Upper lobe of left lung (tissue), 6 donors: ENCODE measurements around the gene MVD. TPM values are rescaled to one million over a fixed set of nuclear protein-coding genes. Genes with fewer than 3 reads are reported as not detected.
A peak's percentile ranks its signal among the peaks of the same experiment; 100 is the strongest.

ENCODE experiments used
- ATAC-seq, 2 donors: fragments of 200-7000 bp; cut with Tn5 transposase; one replicate each; pipeline ENCODE4 v1.9.1; 2022; ENCODE audit warnings: mild to moderate bottlenecking in 2 of 2, moderate library complexity in 2 of 2; ENCODE audit not compliant: low FRiP score in 2 of 2
- DNase-seq, 2 donors: peaks; one replicate each; pipeline ENCODE4 v3.0.0-alpha.2; 2019 to 2020
- H3K27ac ChIP-seq, 4 donors: fragments of 200-600 bp; sonication (generic); one replicate each; pipeline ENCODE4 v1.5.1; 2016 to 2019
- H3K27me3 ChIP-seq, 4 donors: fragments of 200-600 bp; sonication (generic); one replicate each; pipeline ENCODE4 v1.5.1; 2017 to 2019
- H3K36me3 ChIP-seq, 4 donors: fragments of 200-600 bp; sonication (generic); one replicate each; pipeline ENCODE4 v1.5.1; 2016 to 2019
- H3K4me1 ChIP-seq, 4 donors: fragments of 200-600 bp; sonication (generic); one replicate each; pipeline ENCODE4 v1.5.1; 2018 to 2019
- H3K4me3 ChIP-seq, 4 donors: fragments of 200-600 bp; sonication (generic); one replicate each; pipeline ENCODE4 v1.5.1; 2017 to 2019; ENCODE audit warnings: mild to moderate bottlenecking in 2 of 4, moderate library complexity in 1 of 4
- H3K9me3 ChIP-seq, 4 donors: fragments of 200-600 bp; sonication (generic); one replicate each; pipeline ENCODE4 v1.5.1; 2018 to 2019
- CTCF ChIP-seq, 6 experiments: fragments of 450-650 bp in 4 of 6; fragments of 200-600 bp in 2 of 6; sonication (generic) in 2 of 6; IDR thresholded peaks; one replicate each; pipeline ENCODE4 v1.5.1; 2016 to 2019; ENCODE audit warnings: antibody characterized with exemption in 6 of 6
- EP300 ChIP-seq, 4 donors: sonication (generic); formaldehyde crosslinking; IDR thresholded peaks; one replicate each; pipeline ENCODE4 v1.5.1; 2017; ENCODE audit warnings: antibody characterized with exemption in 4 of 4, control low read depth in 2 of 4
- POLR2A ChIP-seq, 4 donors: fragments of 450-650 bp; IDR thresholded peaks; one replicate each; pipeline ENCODE4 v1.5.1; 2016 to 2017; ENCODE audit warnings: antibody characterized with exemption in 4 of 4, mild to moderate bottlenecking in 2 of 4
- POLR2AphosphoS5 ChIP-seq, 2 donors: sonication (generic); formaldehyde crosslinking; IDR thresholded peaks; one replicate each; pipeline ENCODE4 v1.5.1; 2017; ENCODE audit warnings: antibody characterized with exemption in 2 of 2
- WGBS, 2 donors: methylation state at CpG; one replicate each; pipeline ENCODE4 v1.1.5; 2017 to 2018; 5-methylcytosine and 5-hydroxymethylcytosine counted together
- total RNA-seq, 6 donors: library from RNA; depleted of rRNA in 4 of 6; stranded (reverse); fragments of >200 nt in 4 of 6; gene quantifications; one replicate each; pipeline versions ENCODE4 v1.1.0 to v1.2.1, GENCODE V29; 2016 to 2021
- donor health status: DM: no; HTN: no; CAD: no; lungs with moderate emphysema.
- donor health status: DM: no; HTN: yes; CAD: no; lungs with severe emphysema.

Gene MVD
- total RNA-seq, 6 donors from 2014 or later: 38.1 to 114 (median 90.5) TPM

- Histone ChIP-seq H3K9me3 (no peaks in the 10 kb centered on the region), H3K36me3 (peaks cover 0 to 3% (median 0%) of the 10 kb centered on the region in 4 donors), H3K27ac (peak overlapping the region; percentile 54 to 84 (median 68)), H3K4me1 (peaks cover 20 to 47% (median 33%) of the 10 kb centered on the region in 4 donors), H3K27me3 (peaks cover 0 to 8% (median 3%) of the 10 kb centered on the region in 4 donors), H3K4me3 (peak overlapping the region in 1 of 4 donors; percentile 14)
- TF ChIP-seq POLR2AphosphoS5 (IDR thresholded peaks at IDR 0.05) (no peak), CTCF (IDR thresholded peaks at IDR 0.05) (no peak), POLR2A (IDR thresholded peaks at IDR 0.05) (no peak), EP300 (IDR thresholded peaks at IDR 0.05) (no peak)
- WGBS, 2 donors: 27 to 29% methylated on average over 15 to 21 of the region's 21 CpGs
- DNase-seq: peak in 1 of 2 donors; percentile 89
- peak; percentile 41 to 55 for ATAC-seq
Measured at GRCh38 chr16:88681709-88682451, 19.0 kb upstream of the MVD start.

DNA sequence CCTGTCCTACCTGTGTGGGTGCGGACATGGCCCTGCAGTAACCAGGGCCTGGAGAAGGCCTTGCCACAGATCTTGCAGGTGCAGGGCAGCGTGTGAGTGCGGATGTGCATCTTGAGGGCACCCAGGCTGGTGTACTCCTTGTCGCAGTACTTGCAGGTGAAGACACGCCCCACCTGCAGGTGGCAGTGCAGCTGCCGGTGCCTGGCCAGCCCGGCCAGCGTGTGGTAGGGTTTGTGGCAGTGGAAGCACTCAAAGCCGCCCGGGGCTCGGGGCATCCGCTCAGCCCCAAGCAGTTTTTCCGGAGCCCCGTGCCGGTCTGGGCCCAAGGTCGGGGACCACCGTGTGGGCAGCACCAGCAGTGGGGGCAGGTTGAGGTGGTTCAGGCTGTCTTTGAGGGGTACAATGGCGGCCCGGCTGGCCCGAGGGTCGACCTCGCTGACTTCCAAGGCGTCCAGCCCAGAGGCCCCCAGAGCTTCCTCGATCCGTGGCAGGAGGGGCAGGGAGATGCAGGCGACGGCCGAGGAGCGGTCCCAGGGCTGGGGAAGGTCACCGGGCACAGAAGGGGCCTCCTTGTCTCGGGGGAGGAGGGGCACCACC lies 18.3 kb upstream of the MVD start:
- Histone ChIP-seq H3K9me3 (no peaks in the 10 kb centered on the region), H3K4me3 (no peak overlapping the region), H3K4me1 (peaks cover 13 to 40% (median 28%) of the 10 kb centered on the region in 4 donors), H3K27ac (peak overlapping the region in 3 of 4 donors; percentile 42 to 84 (median 65)), H3K36me3 (peaks cover 0 to 3% (median 0%) of the 10 kb centered on the region in 4 donors), H3K27me3 (peaks cover 0 to 8% (median 2%) of the 10 kb centered on the region in 4 donors)
- peak in 1 of 2 donors; percentile 87 for DNase-seq
- 67 to 79% methylated on average over 3 to 31 of the region's 31 CpGs for WGBS, 2 donors
- peak in 5 of 6 experiments; percentile 13 to 47 (median 40) for TF ChIP-seq CTCF (IDR thresholded peaks at IDR 0.05)
- TF ChIP-seq POLR2AphosphoS5 (IDR thresholded peaks at IDR 0.05): no peak
- no peak for TF ChIP-seq EP300 (IDR thresholded peaks at IDR 0.05)
- TF ChIP-seq POLR2A (IDR thresholded peaks at IDR 0.05): no peak
- no peak for ATAC-seq

- no peak for ATAC-seq
- no peak for TF ChIP-seq EP300 (IDR thresholded peaks at IDR 0.05)
- no peak for TF ChIP-seq POLR2AphosphoS5 (IDR thresholded peaks at IDR 0.05)
- H3K27me3 ChIP-seq: peaks cover 0 to 8% (median 1%) of the 10 kb centered on the region in 4 donors
Measured at GRCh38 chr16:88680554-88681083, 17.7 kb upstream of the MVD start.

GRCh38 chr16:88678224-88678979 lies 15.5 kb upstream of the MVD start:
- Histone ChIP-seq H3K4me3 (no peak overlapping the region), H3K9me3 (no peaks in the 10 kb centered on the region), H3K27me3 (peaks cover 0 to 8% (median 0%) of the 10 kb centered on the region in 4 donors), H3K36me3 (peaks cover 0 to 3% (median 0%) of the 10 kb centered on the region in 4 donors), H3K27ac (no peak overlapping the region), H3K4me1 (peaks cover 2 to 20% (median 12%) of the 10 kb centered on the region in 4 donors)
- 45 to 59% methylated on average over 8 to 31 of the region's 32 CpGs for WGBS, 2 donors
- ATAC-seq: no peak
- DNase-seq: peak in 1 of 2 donors; percentile 79
- TF ChIP-seq POLR2AphosphoS5 (IDR thresholded peaks at IDR 0.05): no peak
- no peak for TF ChIP-seq CTCF (IDR thresholded peaks at IDR 0.05)
- TF ChIP-seq POLR2A (IDR thresholded peaks at IDR 0.05): no peak
- TF ChIP-seq EP300 (IDR thresholded peaks at IDR 0.05): no peak

More at GRCh38 chr16:88680554-88681083, 17.7 kb upstream of the MVD start:
- H3K27ac ChIP-seq: peak overlapping the region in 1 of 4 donors; percentile 65
- peaks cover 0 to 3% (median 0%) of the 10 kb centered on the region in 4 donors for H3K36me3 ChIP-seq
- H3K4me1 ChIP-seq: peaks cover 8 to 34% (median 22%) of the 10 kb centered on the region in 4 donors
- DNase-seq: no peak
- WGBS, 2 donors: 87 to 90% methylated on average over 4 to 5 of the region's 5 CpGs
- H3K4me3 ChIP-seq: no peak overlapping the region
- no peaks in the 10 kb centered on the region for H3K9me3 ChIP-seq
